H1 (cell line): ENCODE data around the gene MAPK1. TPM values are rescaled to one million over a fixed set of nuclear protein-coding genes. Genes with fewer than 3 reads are reported as not detected.

Experiments used
- CTCF ChIA-PET: fragments of 300-600 bp; sonication (Branson Sonifier 250); formaldehyde crosslinking; loops from one replicate; lab custom pipeline; 2021; ENCODE audit not compliant: partially characterized antibody; lab: Charles Lee
- POLR2A ChIA-PET: fragments of 300-600 bp; sonication (Branson Sonifier 250); formaldehyde crosslinking; loops from one replicate; lab custom pipeline; 2021; ENCODE audit warnings: inconsistent platforms; ENCODE audit not compliant: partially characterized antibody; lab: Charles Lee
- DNase-seq, 2 experiments: peaks; one replicate each; pipeline versions ENCODE4 v3.0.0 to v3.0.0-alpha.2; 2010 to 2022; ENCODE audit warnings: low spot score in 2 of 2, low read depth in 1 of 2, mixed read lengths in 1 of 2
- FAIRE-seq: peaks from 2 replicates; lab custom pipeline; 2011; peaks lifted over from hg19 to GRCh38; lab: Jason Lieb, UNC
- H2AFZ ChIP-seq: 2 replicates; pipeline ENCODE4 v1.8.1; 2012; ENCODE audit warnings: low read length, inconsistent platforms
- H2AK5ac ChIP-seq: 2 replicates; pipeline ENCODE4 v1.6.1; 2013; ENCODE audit warnings: low read depth, low read length
- H2BK120ac ChIP-seq: replicated peaks from 2 replicates; pipeline ENCODE3; 2013; ENCODE audit warnings: low read depth, low read length, inconsistent platforms
- H2BK12ac ChIP-seq: 2 replicates; pipeline ENCODE4 v1.6.1; 2013; ENCODE audit warnings: low read depth, low read length
- H2BK15ac ChIP-seq: 2 replicates; pipeline ENCODE4 v1.6.1; 2013; ENCODE audit warnings: low read length
- H2BK20ac ChIP-seq: 2 replicates; pipeline ENCODE4 v1.6.1; 2013; ENCODE audit warnings: low read length
- H2BK5ac ChIP-seq: 2 replicates; pipeline ENCODE4 v1.6.1; 2013; ENCODE audit warnings: low read depth, low read length
- H3K14ac ChIP-seq: 2 replicates; pipeline ENCODE4 v1.6.1; 2013; ENCODE audit warnings: inconsistent platforms; ENCODE audit not compliant: insufficient read length
- H3K18ac ChIP-seq: 2 replicates; pipeline ENCODE4 v1.6.1; 2013; ENCODE audit warnings: low read length; ENCODE audit errors: extremely low read depth
- H3K23ac ChIP-seq: 2 replicates; pipeline ENCODE4 v1.6.1; 2013; ENCODE audit warnings: inconsistent platforms; ENCODE audit not compliant: insufficient read length
- H3K23me2 ChIP-seq: 2 replicates; pipeline ENCODE4 v1.6.1; 2013; ENCODE audit warnings: low read depth, low read length
- H3K27ac ChIP-seq: 2 replicates; pipeline ENCODE4 v1.6.1; 2011; ENCODE audit warnings: low read depth, low read length, inconsistent platforms
- H3K27me3 ChIP-seq, 4 experiments: replicated peaks in 1 of 4; 1 replicate in 1 of 4; 2 replicates in 3 of 4; pipeline versions ENCODE4 v1.6.1 to v1.8.1; 2011 to 2013; ENCODE audit warnings: low read length in 3 of 4, mild to moderate bottlenecking in 3 of 4, inconsistent platforms in 2 of 4, mixed read lengths in 2 of 4, moderate library complexity in 1 of 4; ENCODE audit not compliant: control insufficient read depth in 3 of 4, insufficient read depth in 3 of 4; ENCODE audit errors: extremely low read depth in 1 of 4
- H3K36me3 ChIP-seq, 4 experiments: 2 replicates each; pipeline versions ENCODE4 v1.6.1 to v1.8.1; 2011 to 2013; ENCODE audit warnings: mild to moderate bottlenecking in 4 of 4, low read length in 3 of 4, moderate library complexity in 2 of 4, control low read depth in 1 of 4, inconsistent platforms in 1 of 4; ENCODE audit not compliant: insufficient read depth in 4 of 4, control insufficient read depth in 2 of 4
- H3K4ac ChIP-seq: replicated peaks from 2 replicates; pipeline ENCODE3; 2013; ENCODE audit warnings: low read length, low read depth, mixed read lengths, inconsistent platforms; ENCODE audit not compliant: insufficient read length
- H3K4me1 ChIP-seq, 4 experiments: replicated peaks in 1 of 4; 1 replicate in 1 of 4; 2 replicates in 3 of 4; pipeline versions ENCODE4 v1.6.1 to v1.8.1; 2011 to 2013; ENCODE audit warnings: low read length in 3 of 4, inconsistent platforms in 2 of 4, mixed read lengths in 1 of 4; ENCODE audit not compliant: insufficient read depth in 4 of 4, control insufficient read depth in 3 of 4
- H3K4me2 ChIP-seq, 2 experiments: 2 replicates each; pipeline versions ENCODE4 v1.6.1 to v1.8.1; 2011 to 2013; ENCODE audit warnings: low read depth in 2 of 2, low read length in 2 of 2, control low read depth in 1 of 2, inconsistent platforms in 1 of 2, mild to moderate bottlenecking in 1 of 2; ENCODE audit not compliant: insufficient read depth in 1 of 2
- H3K4me3 ChIP-seq, 4 experiments: fragments of 200-600, 300-600 bp in 1 of 4; sonication (generic), shearing (Covaris generic), sonication (Bioruptor Twin) in 1 of 4; 2 replicates each; pipeline versions ENCODE4 v1.5.1 to v1.8.1; 2011 to 2016; ENCODE audit warnings: low read length in 4 of 4, low read depth in 3 of 4, control low read depth in 2 of 4, inconsistent platforms in 2 of 4, mild to moderate bottlenecking in 2 of 4, mixed read lengths in 1 of 4, moderate library complexity in 1 of 4; ENCODE audit not compliant: insufficient read depth in 2 of 4; ENCODE audit errors: extremely low read depth in 1 of 4
- H3K56ac ChIP-seq: replicated peaks from 2 replicates; pipeline ENCODE3; 2013; ENCODE audit warnings: low read depth, mild to moderate bottlenecking, mixed read lengths, low read length, inconsistent platforms; ENCODE audit not compliant: insufficient read length
- H3K79me1 ChIP-seq: 2 replicates; pipeline ENCODE4 v1.6.1; 2013; ENCODE audit warnings: low read depth, low read length, control low read depth
- H3K79me2 ChIP-seq, 2 experiments: 2 replicates each; pipeline versions ENCODE4 v1.6.1 to v1.8.1; 2012 to 2013; ENCODE audit warnings: low read length in 2 of 2, mild to moderate bottlenecking in 2 of 2, inconsistent platforms in 1 of 2; ENCODE audit not compliant: insufficient read depth in 2 of 2, control insufficient read depth in 1 of 2
- H3K9ac ChIP-seq, 4 experiments: replicated peaks in 1 of 4; 1 replicate in 1 of 4; 2 replicates in 3 of 4; pipeline versions ENCODE4 v1.6.1 to v1.8.1; 2011 to 2013; ENCODE audit warnings: low read depth in 3 of 4, low read length in 3 of 4, control low read depth in 2 of 4, mild to moderate bottlenecking in 2 of 4, moderate library complexity in 2 of 4, inconsistent platforms in 1 of 4; ENCODE audit errors: extremely low read depth in 1 of 4
- H3K9me3 ChIP-seq, 2 experiments: 2 replicates each; pipeline versions ENCODE4 v1.6.1 to v1.8.1; 2012 to 2013; ENCODE audit warnings: mild to moderate bottlenecking in 2 of 2, moderate library complexity in 2 of 2, control low read depth in 1 of 2, inconsistent platforms in 1 of 2, low read depth in 1 of 2, low read length in 1 of 2, mixed read lengths in 1 of 2; ENCODE audit not compliant: insufficient read depth in 2 of 2
- H4K20me1 ChIP-seq, 2 experiments: replicated peaks in 1 of 2; 2 replicates each; pipeline versions ENCODE3 to v1.8.1; 2011 to 2013; ENCODE audit warnings: inconsistent platforms in 2 of 2, low read length in 2 of 2, mild to moderate bottlenecking in 1 of 2; ENCODE audit not compliant: insufficient read depth in 2 of 2, control insufficient read depth in 1 of 2
- H4K5ac ChIP-seq: 2 replicates; pipeline ENCODE4 v1.6.1; 2013; ENCODE audit warnings: low read length, low read depth, mixed read lengths, inconsistent platforms; ENCODE audit not compliant: insufficient read length
- H4K8ac ChIP-seq: 2 replicates; pipeline ENCODE4 v1.8.0; 2013; ENCODE audit warnings: mild to moderate bottlenecking, moderate library complexity, low read length, inconsistent platforms; ENCODE audit not compliant: insufficient read depth; ENCODE audit errors: extremely low read depth
- H4K91ac ChIP-seq: replicated peaks from 2 replicates; pipeline ENCODE3; 2013; ENCODE audit warnings: low read length, mixed read lengths, inconsistent platforms; ENCODE audit not compliant: insufficient read length
- CTBP2 ChIP-seq: IDR thresholded peaks from 2 replicates; pipeline ENCODE4 v1.7.0; 2011; ENCODE audit warnings: borderline replicate concordance, mild to moderate bottlenecking, moderate library complexity, mixed read lengths, low read length; ENCODE audit not compliant: insufficient read depth, insufficient read length
- EGR1 ChIP-seq: IDR thresholded peaks from 2 replicates; pipeline ENCODE4 v1.6.1; 2011; ENCODE audit warnings: low read depth, low read length, borderline replicate concordance
- GTF2F1 ChIP-seq: IDR thresholded peaks from 2 replicates; pipeline ENCODE4 v1.6.1; 2012; ENCODE audit warnings: low read depth, low read length, improper control_type of control experiment, borderline replicate concordance
- KDM4A ChIP-seq: IDR thresholded peaks from one replicate; pipeline ENCODE4 v1.7.1; 2012; ENCODE audit warnings: low read depth, mild to moderate bottlenecking, moderate library complexity, low read length, inconsistent platforms; ENCODE audit not compliant: severe bottlenecking
- MAFK ChIP-seq: IDR thresholded peaks from 2 replicates; pipeline ENCODE4 v1.6.1; 2012; ENCODE audit warnings: low read depth, mild to moderate bottlenecking, improper control_type of control experiment, low read length
- SIRT6 ChIP-seq: IDR thresholded peaks from one replicate; pipeline ENCODE4 v1.7.1; 2012; ENCODE audit warnings: low read length, inconsistent platforms
- SP1 ChIP-seq: IDR thresholded peaks from 2 replicates; pipeline ENCODE4 v1.6.1; 2011; ENCODE audit warnings: low read depth, low read length
- TCF12 ChIP-seq: IDR thresholded peaks from 2 replicates; pipeline ENCODE4 v1.6.1; 2011; ENCODE audit warnings: low read depth, mild to moderate bottlenecking, low read length
- WGBS, 2 experiments: shearing (Covaris generic) in 1 of 2; methylation state at CpG; one replicate each; pipeline versions ENCODE4 v1.1.6 to v1.1.7; 2013 to 2015; ENCODE audit warnings: low lambda C conversion rate in 2 of 2, mixed read lengths in 2 of 2, inconsistent platforms in 1 of 2, low coverage in 1 of 2, missing lambda C conversion rate in 1 of 2; ENCODE audit not compliant: insufficient replicate concordance in 2 of 2, insufficient coverage in 1 of 2, insufficient read length in 1 of 2; ENCODE audit errors: extremely low coverage in 1 of 2, missing lambda C conversion rate in 1 of 2; 5-methylcytosine and 5-hydroxymethylcytosine counted together
- polyA plus RNA-seq, 7 experiments: library from polyadenylated mRNA; depleted of rRNA in 3 of 7; stranded (reverse) in 5 of 7; unstranded in 2 of 7; fragments of >200 nt in 5 of 7; fragments of 200-250 nt in 2 of 7; gene quantifications; 1 replicate in 5 of 7; 2 replicates in 1 of 7; 4 replicates in 1 of 7; pipeline versions ENCODE4 v1.2.1 to v1.2.3, GENCODE V29; 2011 to 2013; ENCODE audit warnings: missing spikeins in 2 of 7, mixed read lengths in 2 of 7
- total RNA-seq: library from RNA; stranded (reverse); fragmentation: NEBNext Ultra II Directional; extraction: Animal tissue kit (Norgen Biotek cat#: 25700); gene quantifications from 2 replicates; pipeline ENCODE4 v1.2.1, GENCODE V29; 2021
- TF ChIP-seq, protein P1 (sequence below): IDR thresholded peaks from 2 replicates; pipeline ENCODE4 v1.6.1; 2011; ENCODE audit warnings: low read length, improper control_type of control experiment
- TF ChIP-seq, protein P2 (sequence below): IDR thresholded peaks from 2 replicates; pipeline ENCODE4 v1.6.1; 2012; ENCODE audit warnings: low read length, inconsistent platforms
- TF ChIP-seq, protein P3 (sequence below): IDR thresholded peaks from 2 replicates; pipeline ENCODE4 v1.6.1; 2012; ENCODE audit warnings: inconsistent platforms

The MAPK1 gene
- total and polyA plus RNA-seq, 2 of the 8 experiments (the other 6 are each of a cell fraction or from before 2014, with no cell fraction given), result 28.1 to 101 TPM

- DNase-seq (no peak), FAIRE-seq (no peak)
- Histone ChIP-seq H3K36me3 (peaks cover 13 to 74% (median 46%) of the 10 kb centered on the region in 4 experiments), H4K20me1 (peaks cover 0 to 2% of the 10 kb centered on the region in 2 experiments), H4K5ac (no peak overlapping the region), H3K4ac (no peak overlapping the region), H2BK20ac (no peak overlapping the region), H3K18ac (no peak overlapping the region), H4K8ac (no peak overlapping the region), H3K79me1 (no peaks in the 10 kb centered on the region; the same call in 1 of the 2 replicates), H3K4me2 (no peak overlapping the region), H3K27ac (no peak overlapping the region), H3K27me3 (no peaks in the 10 kb centered on the region; a peak in 1 of 7 replicates), H2BK12ac (no peak overlapping the region), H3K23ac (no peak overlapping the region), H2BK5ac (no peak overlapping the region), H2BK15ac (no peak overlapping the region), H3K4me1 (no peaks in the 10 kb centered on the region), H3K9ac (no peak overlapping the region), H4K91ac (no peak overlapping the region), H3K14ac (no peak overlapping the region), H3K9me3 (no peaks in the 10 kb centered on the region), H2AK5ac (no peak overlapping the region), H2AFZ (no peak overlapping the region), H3K4me3 (no peak overlapping the region), H3K79me2 (peaks cover 0 to 6% of the 10 kb centered on the region in 2 experiments; a peak in 1 of 4 replicates), H2BK120ac (no peak overlapping the region), H3K56ac (no peak overlapping the region), H3K23me2 (no peaks in the 10 kb centered on the region)
- ChIA-PET CTCF (interaction anchor here (1.0 to 1.3 kb wide), 2 partner anchors 9 to 10 kb away, joined by 3 read pairs; no protein-coding TSS in a partner anchor), POLR2A (no interaction called here)
- 92% methylated on average over 1 of the region's 1 CpG; no CpG with 5 or more reads in 1 of the 2 experiments for WGBS, 2 experiments
- TF ChIP-seq GTF2F1 (no peak), SP1 (no peak), TCF12 (no peak), MAFK (no peak), SIRT6 (no peak), EGR1 (no peak), KDM4A (no peak), CTBP2 (no peak)
- TF ChIP-seq, protein P1, sequence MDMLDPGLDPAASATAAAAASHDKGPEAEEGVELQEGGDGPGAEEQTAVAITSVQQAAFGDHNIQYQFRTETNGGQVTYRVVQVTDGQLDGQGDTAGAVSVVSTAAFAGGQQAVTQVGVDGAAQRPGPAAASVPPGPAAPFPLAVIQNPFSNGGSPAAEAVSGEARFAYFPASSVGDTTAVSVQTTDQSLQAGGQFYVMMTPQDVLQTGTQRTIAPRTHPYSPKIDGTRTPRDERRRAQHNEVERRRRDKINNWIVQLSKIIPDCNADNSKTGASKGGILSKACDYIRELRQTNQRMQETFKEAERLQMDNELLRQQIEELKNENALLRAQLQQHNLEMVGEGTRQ, result no peak
- TF ChIP-seq, protein P2, sequence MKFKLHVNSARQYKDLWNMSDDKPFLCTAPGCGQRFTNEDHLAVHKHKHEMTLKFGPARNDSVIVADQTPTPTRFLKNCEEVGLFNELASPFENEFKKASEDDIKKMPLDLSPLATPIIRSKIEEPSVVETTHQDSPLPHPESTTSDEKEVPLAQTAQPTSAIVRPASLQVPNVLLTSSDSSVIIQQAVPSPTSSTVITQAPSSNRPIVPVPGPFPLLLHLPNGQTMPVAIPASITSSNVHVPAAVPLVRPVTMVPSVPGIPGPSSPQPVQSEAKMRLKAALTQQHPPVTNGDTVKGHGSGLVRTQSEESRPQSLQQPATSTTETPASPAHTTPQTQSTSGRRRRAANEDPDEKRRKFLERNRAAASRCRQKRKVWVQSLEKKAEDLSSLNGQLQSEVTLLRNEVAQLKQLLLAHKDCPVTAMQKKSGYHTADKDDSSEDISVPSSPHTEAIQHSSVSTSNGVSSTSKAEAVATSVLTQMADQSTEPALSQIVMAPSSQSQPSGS, result no peak
- TF ChIP-seq, protein P3, sequence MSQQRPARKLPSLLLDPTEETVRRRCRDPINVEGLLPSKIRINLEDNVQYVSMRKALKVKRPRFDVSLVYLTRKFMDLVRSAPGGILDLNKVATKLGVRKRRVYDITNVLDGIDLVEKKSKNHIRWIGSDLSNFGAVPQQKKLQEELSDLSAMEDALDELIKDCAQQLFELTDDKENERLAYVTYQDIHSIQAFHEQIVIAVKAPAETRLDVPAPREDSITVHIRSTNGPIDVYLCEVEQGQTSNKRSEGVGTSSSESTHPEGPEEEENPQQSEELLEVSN, result no peak
Observed at GRCh38 chr22:21802673-21803072, 64.8 kb downstream of the MAPK1 start.
